ENCODE measurements around the gene EVX1.

The EVX1 gene

GRCh38 chr7:27205325-27206280 is 37.0 kb upstream of the EVX1 start:
- no peak for DNase-seq (ENCODE audit: low spot score)

DNA sequence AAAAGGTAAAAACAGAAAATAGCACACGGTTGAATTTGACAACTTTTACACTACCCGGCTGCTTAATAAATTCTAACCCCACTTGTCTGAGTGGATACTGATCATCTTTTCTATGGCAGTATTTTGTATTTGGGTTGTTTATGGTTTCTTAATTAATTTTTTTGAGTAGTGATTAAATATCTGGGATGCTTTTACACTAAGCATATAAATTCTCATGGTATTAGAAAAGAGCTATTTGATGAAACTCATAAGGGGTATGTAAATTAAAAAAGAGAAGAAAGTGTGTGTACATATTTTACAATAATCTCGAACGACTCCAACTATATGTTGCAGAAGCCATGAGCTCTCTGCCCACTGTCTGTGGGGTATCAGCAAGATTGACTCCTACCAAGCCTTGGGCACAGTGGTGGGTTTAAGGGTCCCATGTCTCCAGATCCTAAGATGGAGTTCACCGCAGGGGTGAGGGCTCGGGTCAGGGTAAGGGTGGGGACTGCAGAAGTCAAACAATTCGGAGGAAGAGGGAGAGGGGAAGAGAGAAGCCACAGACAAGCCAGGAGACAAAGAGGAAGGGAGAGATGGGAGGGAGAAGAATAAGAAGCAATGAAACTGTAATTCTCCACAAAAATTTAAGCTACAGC is 35.1 kb upstream of the EVX1 start:
- no peak for DNase-seq (ENCODE audit: low spot score)

DNA sequence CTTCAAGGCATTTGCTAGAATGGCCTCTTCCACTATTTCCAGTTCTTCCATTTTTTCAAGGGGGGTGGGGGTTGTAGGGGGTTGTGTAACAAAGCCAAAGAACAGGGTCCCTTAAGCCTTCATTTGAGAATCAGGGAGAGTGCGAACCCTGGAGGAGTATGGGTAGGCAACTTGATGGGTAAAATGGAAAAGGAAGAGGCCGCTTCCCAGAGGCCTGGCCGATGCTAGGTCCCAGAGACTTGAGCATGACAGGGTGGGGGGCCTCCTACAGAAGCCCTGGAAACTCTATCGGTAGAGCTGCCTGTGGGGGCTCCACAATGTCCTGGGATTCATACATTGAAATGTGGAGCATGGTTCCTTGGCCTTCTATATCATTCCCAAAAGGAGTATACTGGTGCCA is 33.6 kb upstream of the EVX1 start:
- DNase-seq (ENCODE audit: low spot score), result no peak

DNA sequence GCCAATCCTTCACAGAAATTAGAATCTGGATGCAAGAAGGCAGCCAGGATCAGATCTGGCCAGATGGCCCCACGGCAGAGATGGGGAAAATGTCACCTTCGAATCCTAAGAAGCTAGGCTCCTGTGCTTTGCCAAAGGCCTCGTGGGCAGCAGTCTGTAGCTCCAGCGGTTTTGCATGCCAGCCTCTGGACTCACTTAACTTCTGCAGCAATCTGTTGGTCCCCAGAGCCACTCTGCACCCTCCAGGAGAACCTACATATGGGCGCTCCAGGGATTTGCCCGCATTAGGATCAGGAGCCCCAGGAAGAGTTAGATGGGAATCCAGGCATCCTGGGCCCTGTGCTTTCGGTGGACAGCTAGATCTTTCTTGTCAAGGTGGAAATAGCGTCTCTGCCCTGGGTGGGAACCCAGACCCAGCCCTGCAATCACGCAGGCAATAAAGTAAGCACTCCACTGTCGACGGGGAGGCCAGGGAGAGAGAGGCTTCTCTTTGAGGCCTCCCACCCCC is 32.6 kb upstream of the EVX1 start:
- DNase-seq (ENCODE audit: low spot score), result no peak

GRCh38 chr7:27210441-27211083 is 32.0 kb upstream of the EVX1 start:
- peak; percentile 22 for DNase-seq (ENCODE audit: low spot score)

- no peak for DNase-seq (ENCODE audit: low spot score)
Measured at GRCh38 chr7:27211084-27211446, 31.5 kb upstream of the EVX1 start.

DNA sequence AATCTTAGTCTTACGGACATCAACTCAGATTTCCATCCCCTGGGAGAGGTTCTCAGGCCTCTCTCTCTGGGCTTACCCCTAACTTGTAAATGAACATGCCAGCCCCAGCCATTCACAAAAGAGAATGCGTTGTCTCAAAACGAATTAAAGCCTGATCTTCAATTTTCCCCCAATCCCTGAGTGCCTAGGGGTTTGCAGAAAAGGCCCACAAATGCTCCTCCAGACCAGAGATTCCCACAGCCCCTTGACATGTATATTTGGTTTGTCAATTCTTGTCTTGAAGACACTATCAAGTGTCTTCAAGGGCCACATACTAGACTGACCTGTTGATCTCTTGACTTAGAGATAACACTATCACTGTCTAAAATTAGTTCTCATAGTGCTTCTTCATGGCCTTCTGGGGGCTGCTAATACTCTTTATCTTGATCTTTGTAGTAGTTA is 30.8 kb upstream of the EVX1 start:
- DNase-seq (ENCODE audit: low spot score), result no peak

DNA sequence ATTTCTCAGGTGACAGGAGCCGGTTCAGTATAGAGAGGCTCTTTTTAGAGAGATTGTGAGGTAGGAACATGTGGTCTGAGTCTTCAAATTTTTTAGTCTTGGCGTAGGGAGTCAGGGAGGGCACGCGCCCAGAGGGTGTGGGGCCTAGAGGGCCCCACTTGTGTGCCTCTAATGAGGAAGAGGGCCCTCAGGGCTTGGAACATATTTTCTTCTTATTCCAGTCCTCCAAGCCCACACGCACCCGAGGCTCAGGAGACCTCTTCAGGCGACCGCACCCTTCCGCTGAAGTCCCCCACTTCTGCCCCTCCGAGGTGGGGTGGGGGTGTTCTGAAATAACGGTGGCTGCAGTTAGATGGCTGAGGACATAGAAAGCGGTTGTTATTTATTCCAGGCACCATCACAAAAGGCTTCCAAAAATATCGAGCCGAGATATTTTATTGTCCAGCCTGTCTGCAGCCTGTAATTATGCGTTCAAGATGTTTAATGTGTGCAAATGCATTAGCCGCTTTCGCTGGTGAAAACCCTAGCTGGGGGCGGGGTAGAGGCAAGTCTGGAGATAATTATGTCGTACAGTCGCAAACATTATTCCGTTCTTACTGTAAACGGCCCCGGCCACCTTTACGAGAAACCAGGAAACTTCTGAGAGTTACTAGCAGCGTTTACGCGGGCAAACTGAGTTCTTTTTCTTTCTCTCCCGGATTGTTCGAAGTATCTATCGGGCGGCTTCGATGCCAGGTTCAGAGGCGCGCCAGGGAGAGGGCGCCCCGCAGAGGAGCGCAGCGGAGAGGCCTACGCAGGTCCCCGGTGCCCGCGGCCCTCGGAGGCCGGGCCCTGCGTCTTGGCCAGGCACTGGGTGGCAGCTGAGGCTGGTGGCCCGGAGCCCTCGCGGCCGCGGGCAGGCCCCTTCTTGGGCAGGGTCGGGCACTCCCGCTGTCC is 29.8 kb upstream of the EVX1 start:
- DNase-seq (ENCODE audit: low spot score), result no peak

- DNase-seq (ENCODE audit: low spot score), result no peak
Measured at GRCh38 chr7:27213433-27214238, 29.0 kb upstream of the EVX1 start.

GRCh38 chr7:27214239-27214950 is 28.2 kb upstream of the EVX1 start:
- DNase-seq (ENCODE audit: low spot score), result no peak

DNA sequence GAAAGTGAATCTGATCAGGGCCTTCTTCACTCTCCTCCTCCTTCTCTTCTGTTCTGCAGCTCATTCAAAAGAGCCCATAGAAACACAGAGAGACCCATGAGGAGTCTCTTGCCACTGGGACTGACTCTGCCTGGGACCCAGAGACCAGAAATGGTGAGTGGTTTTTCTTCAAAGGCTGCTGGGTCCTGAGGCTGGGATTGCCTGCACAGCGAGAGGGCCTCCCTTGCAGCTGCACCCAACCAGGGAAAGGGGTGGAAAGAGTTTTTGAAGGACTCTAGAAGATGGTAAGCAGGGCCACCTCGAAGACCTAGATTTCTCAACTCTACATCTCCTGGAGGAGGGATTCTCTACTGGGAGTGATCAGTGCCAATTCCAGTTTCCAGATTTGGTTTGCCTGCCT is 27.2 kb upstream of the EVX1 start:
- no peak for DNase-seq (ENCODE audit: low spot score)

DNA sequence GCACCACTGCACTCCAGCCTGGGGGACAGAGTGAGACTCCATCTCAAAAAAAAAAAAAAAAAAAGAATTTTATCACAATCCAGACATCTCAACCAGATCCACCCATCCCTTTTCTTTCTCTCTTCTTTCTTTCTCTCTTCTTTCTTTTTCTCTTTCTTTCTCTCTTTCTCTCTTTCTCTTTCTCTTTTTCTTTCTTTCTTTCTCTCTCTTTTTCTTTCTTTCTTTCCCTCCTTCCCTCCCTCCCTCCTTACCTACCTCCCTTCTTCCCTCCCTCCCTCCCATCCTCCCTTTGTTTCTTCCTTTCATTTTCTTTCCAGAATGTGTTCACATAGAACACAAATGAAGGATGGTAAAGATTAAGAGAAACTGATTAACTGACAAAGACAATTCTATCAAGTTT is 24.7 kb upstream of the EVX1 start:
- no peak for DNase-seq (ENCODE audit: low spot score)

GRCh38 chr7:27219821-27220220 is 22.8 kb upstream of the EVX1 start:
- no peak for DNase-seq (ENCODE audit: low spot score)

GRCh38 chr7:27220440-27220955 is 22.1 kb upstream of the EVX1 start:
- no peak for DNase-seq (ENCODE audit: low spot score)

DNA sequence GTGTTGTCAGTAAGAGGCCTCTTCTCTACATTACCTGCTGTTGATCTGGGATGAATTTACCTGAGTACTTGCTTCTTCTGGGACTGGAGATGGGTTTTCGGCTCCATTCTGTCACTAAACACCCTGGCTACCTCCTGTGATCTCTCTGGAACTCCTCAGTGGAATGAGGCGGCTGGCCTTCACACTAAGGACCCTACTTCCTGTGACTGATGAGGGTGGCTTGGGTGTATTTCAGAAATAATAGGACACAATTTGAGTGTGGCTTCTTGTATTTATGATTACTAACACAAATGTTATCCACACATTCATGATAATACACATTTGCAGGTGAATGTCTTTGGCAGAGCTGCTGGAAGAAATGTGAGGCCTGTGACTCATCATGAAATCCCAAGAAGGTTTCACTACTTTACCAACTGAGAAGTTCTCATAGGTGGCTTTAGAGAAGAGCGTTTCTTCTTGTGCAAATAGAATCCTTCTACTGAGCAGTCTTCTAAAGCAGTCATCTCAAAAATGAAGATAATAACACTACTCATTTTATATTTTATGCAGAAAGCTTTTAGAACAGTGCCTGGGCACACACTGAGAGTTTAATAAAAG is 21.3 kb upstream of the EVX1 start:
- no peak for DNase-seq (ENCODE audit: low spot score)

DNA sequence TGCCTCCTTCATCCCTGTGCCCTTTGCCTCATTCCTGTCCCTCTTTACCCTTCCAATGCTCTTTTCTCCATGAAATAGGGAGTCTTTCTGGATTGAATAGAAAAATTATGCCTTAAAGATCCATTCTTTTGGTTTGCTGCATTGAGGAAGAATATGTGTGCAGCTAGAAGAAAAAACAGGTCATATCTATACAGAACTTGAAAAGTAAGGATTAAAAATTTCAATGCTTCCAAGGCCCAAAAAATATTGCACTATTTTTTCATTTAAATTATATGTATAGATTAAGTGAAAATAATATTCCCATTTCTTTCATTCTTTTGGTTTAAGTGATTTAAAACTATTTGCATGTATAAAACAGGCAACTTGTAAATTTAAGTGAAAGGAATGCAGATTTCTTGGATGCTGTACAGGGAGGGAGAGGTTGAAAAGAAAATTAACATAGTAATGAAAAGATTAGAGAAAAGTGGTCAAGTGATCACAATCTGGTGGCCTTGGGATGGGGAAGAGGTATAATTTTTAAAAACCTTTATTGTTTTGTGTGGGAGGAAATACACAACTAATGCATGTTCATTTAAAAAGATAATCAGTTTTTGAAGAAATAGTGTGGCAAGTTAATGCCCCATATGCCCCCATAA is 18.5 kb upstream of the EVX1 start:
- DNase-seq (ENCODE audit: low spot score), result no peak

- no peak for DNase-seq (ENCODE audit: low spot score)
Measured at GRCh38 chr7:27224983-27225934, 17.3 kb upstream of the EVX1 start.

- DNase-seq (ENCODE audit: low spot score), result no peak
Measured at GRCh38 chr7:27229448-27229847, 13.2 kb upstream of the EVX1 start.
